SW480 (cell line): ENCODE data around the gene NSUN3.
"Not testable (repeated sequence)": the region's sequence is repeated elsewhere in the genome, so short reads cannot be mapped to it uniquely, and the experiment has no call there.

Experiments used
- DNase-seq: peaks from one replicate; pipeline ENCODE4 v3.0.0-alpha.2; 2016; ENCODE audit warnings: low spot score

Gene NSUN3

GRCh38 chr3:94062513-94063404 lies at the start of gene NSUN3, which contains the start of gene DHFR2:
NSUN3 (plus strand) TSS chr3:94063061; CDS start chr3:94063127, 66 bp downstream.
DHFR2 (minus strand) TSS chr3:94062916; CDS start chr3:94061511, 1,405 bp downstream.
- peak; percentile 95 for DNase-seq

- no peak for DNase-seq
Measured at GRCh38 chr3:94015025-94015424, 47.8 kb upstream of the NSUN3 start.

GRCh38 chr3:94019659-94020058 lies 43.2 kb upstream of the NSUN3 start:
- no peak for DNase-seq

- DNase-seq = no peak
Measured at GRCh38 chr3:94020293-94020692, 42.6 kb upstream of the NSUN3 start.

GRCh38 chr3:94024385-94024784 lies 38.5 kb upstream of the NSUN3 start:
- no peak for DNase-seq

- DNase-seq = no peak
Measured at GRCh38 chr3:94026623-94027022, 36.2 kb upstream of the NSUN3 start.

GRCh38 chr3:94028093-94028837 lies 34.6 kb upstream of the NSUN3 start, which contains the start of gene STX19:
STX19 (minus strand) TSS chr3:94028597; CDS start chr3:94015269, 13,328 bp downstream.
- DNase-seq = no peak

- peak; percentile 7 for DNase-seq
Measured at GRCh38 chr3:94036909-94037507, 25.9 kb upstream of the NSUN3 start.

- DNase-seq = no peak
Measured at GRCh38 chr3:94043285-94043684, 19.6 kb upstream of the NSUN3 start.

GRCh38 chr3:94044100-94044936 lies 18.5 kb upstream of the NSUN3 start:
- DNase-seq = not testable (repeated sequence)

- DNase-seq = no peak
Measured at GRCh38 chr3:94046533-94046932, 16.3 kb upstream of the NSUN3 start.

GRCh38 chr3:94049267-94049666 lies 13.6 kb upstream of the NSUN3 start:
- no peak for DNase-seq

GRCh38 chr3:94050546-94050945 lies 12.3 kb upstream of the NSUN3 start:
- no peak for DNase-seq

- no peak for DNase-seq
Measured at GRCh38 chr3:94061297-94061696, 1.6 kb upstream of the NSUN3 start.

- DNase-seq = no peak
Measured at GRCh38 chr3:94063496-94064119, 747 bp downstream of the NSUN3 start.

GRCh38 chr3:94064243-94064860 lies 1.5 kb downstream of the NSUN3 start:
- DNase-seq = no peak

GRCh38 chr3:94065122-94065521 lies 2.3 kb downstream of the NSUN3 start:
- no peak for DNase-seq

GRCh38 chr3:94065819-94066480 lies 3.1 kb downstream of the NSUN3 start:
- DNase-seq = no peak

- DNase-seq = no peak
Measured at GRCh38 chr3:94066506-94067500, 3.9 kb downstream of the NSUN3 start.
